Colonic mucosa (tissue), 4 donors: ENCODE results near the gene C4BPB. TPM values are rescaled to one million over a fixed set of nuclear protein-coding genes. Genes with fewer than 3 reads are reported as not detected.
A peak's percentile ranks its signal among the peaks of the same experiment; 100 is the strongest.

Source experiments
- DNase-seq: peaks from one replicate; pipeline ENCODE4 v3.0.0-alpha.2; 2020
- H3K27ac ChIP-seq: fragments of 200-600 bp; one replicate; pipeline ENCODE4 v1.8.0; 2021
- H3K27me3 ChIP-seq: fragments of 200-600 bp; one replicate; pipeline ENCODE4 v1.8.0; 2021
- H3K36me3 ChIP-seq: fragments of 200-600 bp; one replicate; pipeline ENCODE4 v1.8.0; 2021
- H3K4me1 ChIP-seq: fragments of 200-600 bp; one replicate; pipeline ENCODE4 v1.8.0; 2021; ENCODE audit warnings: mild to moderate bottlenecking
- H3K4me3 ChIP-seq: fragments of 200-600 bp; one replicate; pipeline ENCODE4 v1.8.0; 2021
- H3K9ac ChIP-seq, 2 donors: one replicate each; pipeline ENCODE4 v1.7.0; 2013; ENCODE audit warnings: control low read depth in 2 of 2, low read depth in 2 of 2, low read length in 2 of 2
- H3K9me3 ChIP-seq: fragments of 200-600 bp; one replicate; pipeline ENCODE4 v1.8.0; 2021
- intact Hi-C: fragments of 100-400 bp; cut with DNase I; formaldehyde crosslinking; loops from one replicate; pipeline ENCODE4 v1.14.1; 2022
- total RNA-seq, 2 donors: library from RNA; stranded (reverse); fragmentation: NEBNext Ultra II Directional in 1 of 2; extraction: Animal tissue kit (Norgen Biotek cat#: 25700) in 1 of 2; gene quantifications; one replicate each; pipeline ENCODE4 v1.2.1, GENCODE V29; 2021
- TF ChIP-seq, protein P1 (sequence below): fragments of 200-600 bp; IDR thresholded peaks from one replicate; pipeline ENCODE4 v1.8.0; 2022; ENCODE audit warnings: antibody characterized with exemption, mild to moderate bottlenecking
- donor health status: healthy.
- donor health status: DM: no; HTN: no; CAD: no.
- donor health status: DM: no; HTN: no; CAD: no.

The C4BPB gene
- total RNA-seq, 2 donors from 2014 or later, result 5.0 to 9.6 TPM

GRCh38 chr1:207072233-207072632 lies 16.4 kb upstream of the C4BPB start:
- TF ChIP-seq, protein P1, sequence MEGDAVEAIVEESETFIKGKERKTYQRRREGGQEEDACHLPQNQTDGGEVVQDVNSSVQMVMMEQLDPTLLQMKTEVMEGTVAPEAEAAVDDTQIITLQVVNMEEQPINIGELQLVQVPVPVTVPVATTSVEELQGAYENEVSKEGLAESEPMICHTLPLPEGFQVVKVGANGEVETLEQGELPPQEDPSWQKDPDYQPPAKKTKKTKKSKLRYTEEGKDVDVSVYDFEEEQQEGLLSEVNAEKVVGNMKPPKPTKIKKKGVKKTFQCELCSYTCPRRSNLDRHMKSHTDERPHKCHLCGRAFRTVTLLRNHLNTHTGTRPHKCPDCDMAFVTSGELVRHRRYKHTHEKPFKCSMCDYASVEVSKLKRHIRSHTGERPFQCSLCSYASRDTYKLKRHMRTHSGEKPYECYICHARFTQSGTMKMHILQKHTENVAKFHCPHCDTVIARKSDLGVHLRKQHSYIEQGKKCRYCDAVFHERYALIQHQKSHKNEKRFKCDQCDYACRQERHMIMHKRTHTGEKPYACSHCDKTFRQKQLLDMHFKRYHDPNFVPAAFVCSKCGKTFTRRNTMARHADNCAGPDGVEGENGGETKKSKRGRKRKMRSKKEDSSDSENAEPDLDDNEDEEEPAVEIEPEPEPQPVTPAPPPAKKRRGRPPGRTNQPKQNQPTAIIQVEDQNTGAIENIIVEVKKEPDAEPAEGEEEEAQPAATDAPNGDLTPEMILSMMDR, result no peak
- peaks cover 5% of the 10 kb centered on the region for H3K36me3 ChIP-seq
- H3K9ac ChIP-seq, result no peak overlapping the region
- no peaks in the 10 kb centered on the region for H3K9me3 ChIP-seq
- H3K27ac ChIP-seq, result no peak overlapping the region
- intact Hi-C loops, result no loop called here
- H3K4me1 ChIP-seq, result peaks cover 6% of the 10 kb centered on the region
- H3K27me3 ChIP-seq, result no peaks in the 10 kb centered on the region
- no peak overlapping the region for H3K4me3 ChIP-seq
- DNase-seq, result no peak

DNA sequence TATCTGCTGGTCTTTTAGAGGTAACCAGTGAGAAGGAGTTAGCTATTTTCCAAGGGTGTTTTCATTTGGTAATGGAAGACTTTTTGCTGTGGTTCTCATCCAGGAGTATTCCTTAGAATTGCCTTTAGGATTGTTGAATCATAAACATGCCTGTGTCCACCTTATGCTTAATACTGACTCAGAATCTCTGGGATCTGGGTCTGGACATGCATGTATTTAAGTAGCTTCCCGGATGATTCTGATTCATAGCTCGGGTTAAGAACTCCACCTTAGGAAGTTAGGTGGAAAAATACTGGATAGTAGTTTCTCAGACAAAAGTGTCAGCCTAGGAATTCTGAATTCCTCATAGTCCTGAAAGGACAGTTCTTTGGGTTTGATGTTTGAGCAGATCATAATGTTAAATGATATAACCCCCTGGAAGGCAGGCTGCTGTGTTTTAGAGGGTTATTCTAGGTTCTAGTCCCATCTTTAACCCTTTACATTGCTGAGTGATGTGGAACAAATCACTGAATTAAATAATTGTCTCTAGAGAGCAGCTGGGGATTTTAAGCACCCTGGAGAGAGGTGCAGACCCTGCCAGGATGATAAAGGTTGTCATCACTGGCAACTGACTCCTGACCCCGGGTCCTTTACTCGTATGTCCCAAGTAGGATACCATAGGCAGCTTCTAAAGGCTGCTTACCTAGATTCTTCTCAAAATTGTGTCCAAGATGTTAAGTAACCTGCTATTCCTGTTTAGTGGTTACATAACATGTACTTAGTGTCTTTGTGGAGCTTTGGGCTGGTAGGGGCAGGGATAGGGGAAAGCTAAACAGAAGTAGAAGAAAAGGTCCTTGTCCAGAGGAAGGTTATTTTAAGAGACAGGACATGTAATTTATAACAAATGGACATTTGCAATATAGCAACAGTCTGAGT lies 14.5 kb upstream of the C4BPB start:
- H3K9me3 ChIP-seq, result no peaks in the 10 kb centered on the region
- TF ChIP-seq, protein P1, result no peak
- H3K4me1 ChIP-seq, result no peaks in the 10 kb centered on the region
- no peak for DNase-seq
- H3K4me3 ChIP-seq, result no peak overlapping the region
- no peak overlapping the region for H3K27ac ChIP-seq
- no peaks in the 10 kb centered on the region for H3K27me3 ChIP-seq
- intact Hi-C loops, result no loop called here
- peaks cover 5% of the 10 kb centered on the region for H3K36me3 ChIP-seq
- H3K9ac ChIP-seq, result no peak overlapping the region

GRCh38 chr1:207076181-207076955 lies 12.3 kb upstream of the C4BPB start:
- Histone ChIP-seq H3K27me3 (no peaks in the 10 kb centered on the region), H3K9me3 (no peaks in the 10 kb centered on the region), H3K27ac (no peak overlapping the region), H3K9ac (no peak overlapping the region), H3K36me3 (no peaks in the 10 kb centered on the region), H3K4me1 (no peaks in the 10 kb centered on the region), H3K4me3 (no peak overlapping the region)
- TF ChIP-seq, protein P1, result no peak
- no peak for DNase-seq
- intact Hi-C loops, result no loop called here

- no peaks in the 10 kb centered on the region for H3K4me1 ChIP-seq
- H3K9ac ChIP-seq, result no peak overlapping the region
- intact Hi-C loops, result loop anchor here (1.0 kb wide), 1 partner anchor 27 kb away; no protein-coding TSS in a partner anchor
- TF ChIP-seq, protein P1, result no peak
- no peak overlapping the region for H3K27ac ChIP-seq
- no peaks in the 10 kb centered on the region for H3K9me3 ChIP-seq
- DNase-seq, result no peak
- no peaks in the 10 kb centered on the region for H3K36me3 ChIP-seq
- H3K27me3 ChIP-seq, result no peaks in the 10 kb centered on the region
- no peak overlapping the region for H3K4me3 ChIP-seq
Measured at GRCh38 chr1:207077012-207077411, 11.6 kb upstream of the C4BPB start.

DNA sequence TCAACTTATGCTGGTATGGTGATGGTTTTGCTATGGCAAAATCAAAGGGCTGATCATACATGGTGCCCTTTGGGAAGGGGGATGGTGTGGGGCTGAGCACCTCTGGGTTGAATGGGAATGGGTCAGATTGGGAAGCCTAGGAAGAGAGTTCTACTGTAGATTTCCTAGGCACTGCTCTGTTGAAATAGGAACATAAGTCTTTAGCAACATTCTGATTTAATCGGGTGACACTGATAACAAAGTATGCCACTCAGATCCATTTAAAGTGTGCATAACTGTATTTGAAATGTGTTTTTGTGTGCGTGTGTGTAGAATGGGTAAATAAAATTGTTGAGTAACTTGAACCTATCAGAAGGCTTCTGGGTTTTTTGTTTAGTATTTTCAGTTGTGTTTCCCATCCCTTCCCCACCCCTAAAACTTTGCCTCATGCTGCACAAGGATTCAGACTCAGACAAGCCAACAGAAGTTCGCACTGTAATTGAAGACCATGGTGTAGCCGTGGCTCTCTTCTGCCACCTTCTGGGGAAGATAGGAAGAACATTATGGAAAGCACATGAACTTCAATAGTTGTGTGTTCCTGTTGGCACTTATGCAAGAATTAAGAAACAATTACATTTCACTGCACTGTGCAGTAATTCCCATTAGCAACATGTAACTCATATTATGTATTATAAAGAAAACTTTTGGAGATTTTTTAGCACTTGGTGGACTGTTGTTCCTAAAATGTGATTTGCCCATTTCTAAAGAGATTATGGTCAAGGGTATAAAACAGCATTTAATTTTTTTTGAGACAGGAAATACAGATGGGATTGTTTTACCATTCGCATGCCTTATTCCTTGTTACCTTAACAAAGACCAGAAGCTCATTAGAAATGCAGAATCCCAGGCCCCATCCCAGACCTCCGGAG lies 10.9 kb upstream of the C4BPB start:
- no peaks in the 10 kb centered on the region for H3K36me3 ChIP-seq
- DNase-seq, result peak; percentile 89
- no peak overlapping the region for H3K27ac ChIP-seq
- H3K27me3 ChIP-seq, result no peaks in the 10 kb centered on the region
- H3K9ac ChIP-seq, result no peak overlapping the region
- TF ChIP-seq, protein P1, result peak; percentile 94
- H3K4me3 ChIP-seq, result no peak overlapping the region
- H3K4me1 ChIP-seq, result no peaks in the 10 kb centered on the region
- intact Hi-C loops, result loop anchor here (1.0 kb wide), 1 partner anchor 27 kb away; no protein-coding TSS in a partner anchor
- H3K9me3 ChIP-seq, result no peaks in the 10 kb centered on the region
